Right kidney (tissue), 1 donor: ENCODE data around the gene DNMT3A.
A peak's percentile ranks its signal among the peaks of the same experiment; 100 is the strongest.

Source experiments
- DNase-seq: peaks from one replicate; pipeline ENCODE4 v3.0.0-alpha.2; 2016

DNMT3A gene

DNA sequence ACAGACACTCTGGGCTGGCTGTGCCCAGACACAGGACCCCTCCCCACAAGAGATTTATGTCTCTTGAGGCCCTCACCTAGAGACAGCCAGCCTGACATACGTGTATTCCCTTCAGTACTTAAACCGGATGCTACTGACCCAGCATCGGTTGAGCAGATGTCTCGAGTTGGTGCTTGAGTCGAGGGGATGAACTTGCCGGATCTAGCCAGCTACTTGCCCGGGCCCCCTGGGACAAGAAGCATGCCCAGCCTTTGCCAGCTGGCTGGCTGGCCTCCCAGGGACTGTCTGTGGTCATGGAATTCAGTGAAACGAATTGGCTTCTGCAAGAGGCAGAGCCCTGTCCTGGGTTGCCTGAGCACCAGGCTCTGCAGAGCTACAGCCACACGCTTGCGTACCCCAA lies 36.0 kb downstream of the DNMT3A start:
- no peak for DNase-seq

DNA sequence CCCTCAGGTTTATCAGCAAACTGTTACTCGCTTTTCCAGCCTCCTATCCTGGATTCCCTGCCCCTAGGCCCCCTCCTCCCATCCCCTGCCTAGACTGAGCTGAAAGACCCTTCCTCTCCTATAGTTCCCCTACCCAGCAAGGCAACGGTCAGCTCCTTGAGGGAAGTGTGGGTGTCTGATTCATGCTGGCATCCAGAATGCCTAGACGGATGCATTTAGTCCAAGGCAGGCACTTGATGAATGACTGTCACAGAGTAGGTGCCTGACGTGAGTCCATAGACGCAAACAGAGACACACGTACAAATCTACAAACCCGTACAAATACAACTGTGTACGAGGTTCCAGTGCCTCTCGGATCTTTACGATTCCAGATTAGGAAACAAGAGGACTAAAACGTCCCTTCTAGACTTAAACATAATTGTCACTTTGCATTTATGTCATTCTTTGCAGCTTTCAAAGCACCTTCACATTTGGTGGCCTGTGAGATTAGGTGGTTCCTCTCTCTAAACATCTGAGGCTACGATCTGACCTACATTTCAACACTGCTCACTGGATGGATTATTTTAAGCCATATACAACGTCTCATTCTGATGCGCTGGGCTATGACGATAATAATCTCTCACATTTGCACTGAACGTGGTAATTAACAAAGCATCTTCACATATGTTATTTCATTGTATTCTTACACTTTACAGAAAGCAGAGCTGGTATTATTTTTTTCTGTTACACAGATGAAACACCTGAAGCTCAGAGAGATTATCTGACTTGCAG lies 36.7 kb downstream of the DNMT3A start:
- no peak for DNase-seq

- DNase-seq, result no peak
Observed at GRCh38 chr2:25304321-25304720, 37.4 kb downstream of the DNMT3A start.

DNA sequence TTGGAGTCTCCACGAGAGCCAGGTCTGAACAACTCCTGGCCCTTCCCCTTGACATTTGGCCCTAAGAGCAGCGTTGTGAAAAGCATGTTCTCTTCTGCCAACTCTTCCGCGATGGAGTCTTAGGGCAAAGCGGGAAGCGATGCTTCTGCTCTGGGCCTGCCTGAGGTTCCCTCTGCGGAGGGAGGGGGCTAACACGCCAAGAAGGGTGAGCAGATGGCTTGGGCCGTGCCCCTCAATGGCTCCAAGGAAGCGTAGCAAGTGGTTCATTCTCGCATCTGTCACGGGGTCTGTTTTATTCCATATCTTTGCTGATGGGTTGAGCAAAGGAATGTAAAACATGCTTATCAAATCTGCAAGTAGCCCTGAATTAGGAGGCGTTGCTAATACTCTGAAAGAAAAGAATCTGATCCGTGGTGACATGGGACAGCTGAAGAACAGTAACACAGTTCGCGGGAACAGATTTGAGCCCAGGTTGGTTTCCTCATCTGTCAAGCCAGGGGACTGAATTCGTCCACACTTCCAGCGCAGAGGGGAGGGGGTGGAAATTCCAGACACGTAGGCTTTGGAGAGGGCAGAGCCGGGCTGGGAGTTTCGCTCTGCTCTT lies 38.0 kb downstream of the DNMT3A start:
- DNase-seq, result no peak

GRCh38 chr2:25302758-25303375 lies 38.9 kb downstream of the DNMT3A start:
- no peak for DNase-seq

DNA sequence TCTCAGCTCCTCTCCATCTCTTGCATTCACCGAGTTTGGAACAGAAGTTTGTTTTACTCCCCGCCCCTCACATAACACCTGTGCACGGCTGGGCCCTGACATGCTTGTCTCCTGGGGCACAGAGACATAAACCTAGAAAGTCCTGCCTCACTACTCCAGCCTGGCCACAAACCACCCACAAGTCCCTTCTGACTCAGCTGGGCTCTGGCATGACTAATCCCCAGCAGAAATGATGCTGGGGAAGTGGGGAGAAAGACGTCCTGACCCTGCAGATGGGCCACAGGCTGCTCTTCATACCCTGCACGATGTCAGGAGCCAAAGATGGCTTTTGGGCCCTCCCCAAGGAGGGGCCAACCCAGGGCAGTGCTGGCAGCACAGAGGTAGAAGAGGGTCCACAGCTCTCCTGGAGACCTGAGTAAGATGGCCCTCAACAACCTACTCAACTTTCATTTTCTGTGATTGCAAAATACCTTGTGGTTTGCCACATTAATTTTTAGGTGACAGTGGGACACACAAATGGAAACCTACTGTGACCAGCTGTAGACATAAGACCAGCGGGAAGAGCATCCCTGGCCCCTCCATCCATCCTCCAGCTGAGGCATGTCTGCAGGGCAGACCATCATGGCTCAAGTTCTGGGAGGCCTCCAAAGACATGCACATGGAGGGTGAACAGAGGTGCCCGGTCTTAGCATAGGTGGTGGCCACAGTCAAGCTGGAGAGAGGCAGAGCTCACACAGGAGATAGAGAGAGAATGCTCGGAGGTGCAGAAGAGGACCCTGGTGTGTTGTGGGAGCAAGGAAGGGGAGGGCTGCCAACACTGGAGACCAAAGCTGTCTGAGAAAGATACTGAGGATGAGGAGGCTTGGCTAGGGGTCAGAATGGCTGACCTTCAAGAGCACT lies 40.0 kb downstream of the DNMT3A start:
- no peak for DNase-seq

DNA sequence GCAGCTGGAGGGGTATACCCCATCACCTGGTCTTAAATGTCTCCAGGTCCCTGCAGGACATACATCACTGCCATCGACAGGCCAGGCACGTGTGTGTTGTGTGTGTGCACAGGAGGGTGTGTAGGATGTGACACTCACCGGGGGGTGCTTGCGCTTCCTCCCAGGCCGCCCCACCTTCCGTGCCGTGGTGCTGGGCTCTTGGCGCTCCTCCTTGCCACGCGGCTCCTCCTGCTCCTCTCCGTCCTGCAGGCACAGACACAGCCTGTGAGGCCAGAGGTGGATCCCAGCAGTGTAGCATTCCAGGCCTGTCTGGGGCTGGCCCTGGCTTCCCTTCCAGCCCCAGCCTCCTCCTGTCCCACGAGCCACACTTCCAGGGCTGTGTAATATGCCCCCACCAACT lies 41.7 kb downstream of the DNMT3A start:
- no peak for DNase-seq

GRCh38 chr2:25298776-25299431 lies 42.8 kb downstream of the DNMT3A start:
- no peak for DNase-seq

DNA sequence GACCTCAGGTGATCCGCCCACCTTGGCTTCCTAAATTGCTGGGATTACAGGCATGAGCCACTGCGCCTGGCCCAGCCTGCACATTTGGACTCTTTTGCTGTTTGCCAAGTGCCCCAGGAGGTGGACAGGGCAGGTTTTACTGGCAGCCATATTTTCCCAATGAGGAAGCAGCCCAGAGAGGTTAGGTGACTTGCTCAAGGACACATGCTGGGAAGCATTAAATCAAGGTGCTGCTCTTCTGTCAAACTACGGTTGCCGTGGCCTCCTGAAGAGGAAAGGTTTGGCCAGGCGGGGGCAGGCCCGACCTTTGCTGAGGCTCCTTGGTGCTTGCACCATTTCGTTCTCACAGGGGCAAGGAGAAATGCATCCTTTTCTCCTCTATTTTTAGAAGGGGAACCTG lies 44.0 kb downstream of the DNMT3A start:
- DNase-seq, result no peak

GRCh38 chr2:25295621-25296020 lies 46.1 kb downstream of the DNMT3A start:
- no peak for DNase-seq

GRCh38 chr2:25294573-25295462 lies 46.9 kb downstream of the DNMT3A start:
- peak; percentile 44 for DNase-seq

- no peak for DNase-seq
Observed at GRCh38 chr2:25293958-25294562, 47.7 kb downstream of the DNMT3A start.

DNA sequence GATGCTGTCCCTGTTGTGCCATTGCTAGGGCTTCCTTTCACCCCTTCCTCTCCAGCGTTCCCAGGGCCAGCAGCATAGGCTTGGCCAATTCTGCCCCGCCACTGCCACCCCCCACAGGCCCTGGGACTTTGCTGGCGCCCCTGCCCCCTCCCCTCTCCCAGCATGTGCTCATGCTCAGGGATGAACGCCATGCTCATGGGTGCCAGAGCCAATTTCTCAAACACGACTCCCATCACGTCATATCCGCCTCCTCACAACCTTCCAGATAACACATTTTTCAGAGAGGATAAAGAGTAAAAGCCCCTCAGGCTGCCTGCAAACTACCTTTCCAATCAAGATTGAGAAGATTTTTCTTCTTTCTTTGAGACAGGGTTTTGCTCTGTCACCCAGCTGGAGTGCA lies 48.6 kb downstream of the DNMT3A start:
- DNase-seq, result no peak

DNA sequence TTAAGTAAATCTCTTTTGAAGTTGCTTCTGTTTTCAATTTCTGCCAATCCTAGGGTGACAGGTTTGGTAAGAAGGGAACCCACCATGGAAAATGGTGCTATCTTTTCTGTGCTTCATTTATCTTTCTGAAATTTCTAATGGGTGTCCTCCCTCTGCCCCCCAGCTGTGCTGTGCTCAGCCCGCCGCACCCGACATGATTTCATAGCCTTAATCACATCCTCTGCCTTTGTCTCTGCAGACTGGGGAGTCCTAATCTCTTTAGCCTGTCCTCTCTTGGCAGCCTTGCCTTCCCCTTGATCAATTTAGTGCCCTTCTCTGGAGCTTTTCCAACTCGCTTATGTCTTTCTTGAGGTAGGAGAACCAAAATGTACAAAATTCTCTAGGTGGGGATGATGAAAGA lies 49.3 kb downstream of the DNMT3A start:
- no peak for DNase-seq

DNA sequence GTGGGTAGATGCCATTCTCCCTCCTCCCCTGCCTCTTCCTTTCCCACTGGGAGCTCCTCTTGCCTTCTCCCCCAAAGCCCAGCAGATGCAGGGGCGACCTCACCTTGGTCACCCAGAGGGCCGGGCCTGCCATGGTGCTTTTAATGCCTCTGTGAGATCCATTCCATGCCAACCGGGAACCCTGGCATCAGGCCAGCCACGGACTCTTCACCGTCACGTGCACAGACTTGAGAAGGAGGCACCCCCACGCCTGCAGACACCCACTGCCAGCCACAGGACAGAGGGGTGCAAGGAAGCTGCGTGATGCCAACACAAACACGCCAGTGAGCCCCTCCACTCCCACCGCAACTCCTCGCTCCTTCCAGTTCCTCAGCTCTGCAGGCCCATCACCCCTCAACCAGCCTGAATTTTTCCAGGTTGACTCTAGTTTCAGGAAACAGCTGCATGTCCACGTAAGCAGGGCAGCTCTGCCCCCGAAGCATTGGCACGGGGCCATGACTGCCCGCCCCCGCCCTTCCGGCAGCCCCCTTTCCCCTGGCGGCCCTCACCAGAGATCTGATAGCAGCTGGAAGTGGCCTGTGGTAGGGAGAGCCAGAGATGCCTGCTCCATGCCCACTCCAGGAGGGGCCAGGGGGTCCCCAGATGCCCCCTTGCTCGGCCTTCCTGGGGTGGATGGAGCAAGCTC lies 50.8 kb downstream of the DNMT3A start:
- peak; percentile 49 for DNase-seq

DNA sequence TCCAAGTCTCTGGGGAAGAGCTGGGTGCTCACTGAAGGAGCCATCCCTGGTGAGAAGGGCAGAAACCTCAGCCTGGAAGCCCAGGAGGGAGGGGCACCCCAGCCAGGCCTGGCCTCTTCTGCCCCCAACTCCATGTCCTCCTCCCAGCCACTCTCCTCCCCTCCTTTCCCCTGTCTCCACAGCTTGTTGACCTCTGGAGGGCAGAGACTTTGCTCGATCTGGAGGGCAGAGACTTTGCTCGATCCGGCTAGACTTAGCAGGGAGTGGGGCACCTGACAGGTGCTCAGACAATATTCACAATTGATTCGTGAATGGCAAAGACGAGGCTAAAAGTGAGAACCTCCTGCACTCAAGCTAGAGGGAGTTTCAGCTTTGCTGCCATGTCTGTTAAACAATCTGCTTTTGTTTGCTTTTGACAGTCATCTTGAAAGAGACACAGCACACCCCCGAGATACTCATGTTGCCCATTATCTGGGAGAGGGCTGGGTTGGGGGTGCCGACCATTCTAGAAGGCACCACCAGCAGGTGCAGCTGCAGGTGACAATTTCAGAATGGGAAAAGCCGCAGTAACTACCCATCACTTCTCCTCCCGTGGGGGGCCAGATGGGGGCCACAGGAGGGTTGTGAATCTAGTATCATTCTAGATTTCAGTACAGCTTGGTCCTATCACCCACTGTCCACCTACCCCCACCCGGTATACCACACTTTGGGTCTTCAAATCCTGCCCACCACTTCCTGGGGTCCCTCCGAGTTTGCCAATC lies 54.8 kb downstream of the DNMT3A start:
- no peak for DNase-seq

- DNase-seq, result no peak
Observed at GRCh38 chr2:25286025-25286400, 55.7 kb downstream of the DNMT3A start.

- DNase-seq, result no peak
Observed at GRCh38 chr2:25285265-25286024, 56.3 kb downstream of the DNMT3A start.

GRCh38 chr2:25284756-25285155 lies 57.0 kb downstream of the DNMT3A start:
- DNase-seq, result no peak
